HUES48 (cell line): ENCODE results near the gene ADIPOR2.

Source experiments
- H3K27ac ChIP-seq: one replicate; pipeline ENCODE4 v1.7.0; 2013; ENCODE audit warnings: low read depth, low read length, inconsistent platforms
- H3K27me3 ChIP-seq: 2 replicates; pipeline ENCODE4 v1.6.1; 2013; ENCODE audit warnings: mild to moderate bottlenecking, low read length; ENCODE audit not compliant: control insufficient read depth, insufficient read depth
- H3K36me3 ChIP-seq: 2 replicates; pipeline ENCODE4 v1.6.1; 2013; ENCODE audit warnings: low read length; ENCODE audit not compliant: control insufficient read depth, insufficient read depth
- H3K4me1 ChIP-seq: 2 replicates; pipeline ENCODE4 v1.6.1; 2013; ENCODE audit warnings: mild to moderate bottlenecking, low read length; ENCODE audit not compliant: control insufficient read depth, insufficient read depth
- H3K4me3 ChIP-seq: 2 replicates; pipeline ENCODE4 v1.5.1; 2013; ENCODE audit warnings: mild to moderate bottlenecking, low read depth, low read length
- H3K9ac ChIP-seq: 2 replicates; pipeline ENCODE4 v1.6.1; 2013; ENCODE audit warnings: mild to moderate bottlenecking, low read depth, low read length, moderate library complexity
- H3K9me3 ChIP-seq: 2 replicates; pipeline ENCODE4 v1.6.1; 2013; ENCODE audit warnings: low read length; ENCODE audit not compliant: control insufficient read depth, insufficient read depth

ADIPOR2 gene

DNA sequence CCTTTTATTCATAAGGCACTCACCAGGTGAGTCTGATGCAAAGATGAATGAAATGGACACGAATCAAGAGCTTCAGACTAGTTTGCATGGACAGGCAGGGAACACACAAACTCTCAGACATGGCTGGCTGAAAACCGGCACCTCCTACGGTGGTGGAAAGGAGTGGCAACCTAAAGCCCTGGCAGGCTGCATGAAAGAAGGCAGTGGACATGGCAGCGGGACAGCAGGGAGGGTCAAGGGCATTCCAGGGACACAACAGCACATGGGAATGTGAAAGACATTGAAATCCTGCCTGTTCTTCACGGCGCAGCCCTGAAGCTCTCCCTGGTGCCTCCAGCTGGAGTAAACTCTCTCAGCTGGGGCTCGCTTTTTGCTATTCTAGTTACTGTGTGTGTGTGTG lies 112.9 kb downstream of the ADIPOR2 start:
- no peaks in the 10 kb centered on the region for H3K4me1 ChIP-seq

GRCh38 chr12:1804545-1805332 lies 113.9 kb downstream of the ADIPOR2 start:
- H3K9me3 ChIP-seq = no peaks in the 10 kb centered on the region
- no peaks in the 10 kb centered on the region for H3K27me3 ChIP-seq
- no peak overlapping the region for H3K9ac ChIP-seq
- H3K27ac ChIP-seq = no peak overlapping the region
- H3K36me3 ChIP-seq = no peaks in the 10 kb centered on the region
- no peak overlapping the region for H3K4me3 ChIP-seq
- no peaks in the 10 kb centered on the region for H3K4me1 ChIP-seq

More for the DNA sequence above, 112.9 kb downstream of the ADIPOR2 start:
- H3K27me3 ChIP-seq = no peaks in the 10 kb centered on the region
- no peaks in the 10 kb centered on the region for H3K36me3 ChIP-seq
- H3K4me3 ChIP-seq = no peak overlapping the region
- H3K27ac ChIP-seq = no peak overlapping the region
- H3K9me3 ChIP-seq = no peaks in the 10 kb centered on the region
- H3K9ac ChIP-seq = no peak overlapping the region

DNA sequence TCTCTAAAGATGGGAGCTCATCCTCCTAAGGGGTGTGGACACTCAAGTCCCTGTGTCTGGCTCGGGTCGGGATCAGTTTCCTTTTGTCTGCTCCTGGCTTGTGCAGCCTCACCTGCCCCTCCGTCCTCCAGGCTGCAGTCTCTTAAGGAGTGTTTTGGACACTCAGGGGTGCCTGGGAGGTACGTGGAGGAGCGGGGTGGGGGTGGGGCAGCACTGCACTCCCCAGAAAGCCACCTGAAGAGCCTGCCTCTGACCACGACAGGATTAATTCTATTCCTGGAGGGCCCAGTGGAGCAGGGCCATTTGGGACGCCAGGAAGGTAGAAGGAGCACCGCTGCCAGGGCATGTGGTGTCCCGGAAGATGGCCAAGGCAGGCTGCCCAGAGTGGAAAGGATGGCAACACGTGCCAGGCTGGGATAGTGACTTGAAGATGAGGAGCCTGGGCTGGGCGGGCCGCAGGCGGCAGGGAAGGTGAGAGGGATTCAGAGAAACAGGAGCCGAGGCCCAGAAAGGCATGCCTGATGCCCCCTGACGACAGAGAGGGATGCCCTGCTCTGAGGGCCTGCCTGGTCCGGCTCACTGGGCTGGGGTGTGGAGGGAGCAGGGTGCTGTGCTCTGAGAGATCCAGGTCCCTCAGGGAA lies 114.7 kb downstream of the ADIPOR2 start:
- Histone ChIP-seq H3K9ac (no peak overlapping the region), H3K4me3 (no peak overlapping the region), H3K9me3 (no peaks in the 10 kb centered on the region), H3K27me3 (no peaks in the 10 kb centered on the region), H3K4me1 (no peaks in the 10 kb centered on the region), H3K27ac (no peak overlapping the region), H3K36me3 (no peaks in the 10 kb centered on the region)

DNA sequence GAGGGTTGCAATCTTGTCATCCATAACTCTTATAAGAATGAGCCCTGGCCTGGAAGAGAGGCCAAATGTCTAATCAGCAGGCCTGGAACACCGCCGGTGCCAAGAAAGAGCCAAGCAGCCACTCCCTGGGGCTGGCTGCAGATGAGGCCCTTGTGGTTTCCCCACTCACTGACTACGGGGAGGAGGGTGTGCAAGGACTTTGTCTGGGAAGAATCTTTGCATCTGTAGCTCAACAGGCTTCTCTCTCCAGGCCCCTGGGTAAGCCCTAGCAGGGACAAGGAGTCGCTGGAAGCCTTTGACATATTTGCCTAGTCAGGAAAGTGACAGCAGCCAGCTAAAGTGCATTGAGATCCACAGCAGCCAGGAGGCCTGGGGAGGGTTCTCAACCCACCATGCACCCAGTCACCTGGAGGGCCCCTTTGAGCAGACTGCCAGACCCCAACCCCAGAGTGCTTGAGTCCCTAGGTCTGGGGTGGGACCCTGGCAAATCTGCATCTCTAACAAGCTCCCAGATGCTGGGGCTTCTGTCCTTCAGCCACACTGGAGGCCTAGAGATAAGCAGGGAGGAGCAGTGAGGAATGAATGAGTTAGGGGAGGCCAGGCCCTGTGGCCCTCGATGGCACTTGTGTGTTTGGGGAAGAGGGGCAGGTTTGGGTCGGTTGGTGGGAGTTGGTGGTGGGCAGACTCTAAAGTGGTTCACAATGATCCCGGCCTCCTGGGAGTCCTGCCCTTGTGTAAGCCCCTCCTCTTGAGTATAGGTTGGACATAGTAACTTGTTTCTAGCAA lies 115.6 kb downstream of the ADIPOR2 start:
- Histone ChIP-seq H3K4me3 (no peak overlapping the region), H3K4me1 (no peaks in the 10 kb centered on the region), H3K27ac (no peak overlapping the region), H3K36me3 (no peaks in the 10 kb centered on the region), H3K27me3 (no peaks in the 10 kb centered on the region), H3K9me3 (no peaks in the 10 kb centered on the region), H3K9ac (no peak overlapping the region)

DNA sequence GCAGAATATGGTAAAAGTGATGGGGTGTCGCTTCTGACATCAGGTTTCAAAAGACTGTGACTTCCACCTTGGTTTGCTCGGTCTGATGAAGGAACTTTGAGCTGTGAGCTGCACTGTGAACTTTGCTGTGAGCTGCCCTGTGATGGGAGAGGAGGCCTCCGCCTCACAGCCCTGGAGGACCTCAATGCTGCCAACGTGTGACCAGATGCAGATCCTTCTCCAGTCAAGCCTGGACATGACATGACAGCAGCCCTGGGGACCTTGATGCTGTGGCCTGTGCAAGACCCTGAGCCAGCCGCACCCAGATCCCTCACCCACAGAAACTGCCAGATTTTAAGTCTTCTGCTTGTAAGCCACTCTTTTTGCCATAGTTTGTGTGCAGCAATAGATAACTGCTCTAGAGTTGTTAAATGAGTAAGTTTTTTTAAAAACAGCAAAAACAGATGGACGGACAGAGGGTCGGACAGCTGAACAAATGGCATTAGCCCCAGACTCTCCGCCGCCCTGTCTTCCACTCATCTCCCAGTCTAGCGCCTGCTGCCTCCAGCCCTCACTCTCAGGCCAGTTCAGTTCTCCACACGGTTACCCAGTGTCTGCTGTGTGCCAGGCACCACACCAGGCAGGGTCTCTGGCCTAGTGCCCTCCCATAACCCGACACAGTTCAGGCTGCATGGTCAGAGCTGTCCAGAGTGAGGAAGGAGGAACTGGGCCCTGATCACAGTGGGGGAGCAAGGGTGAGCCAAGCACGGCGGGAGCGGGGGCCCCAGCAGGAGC lies 116.4 kb downstream of the ADIPOR2 start:
- Histone ChIP-seq H3K9ac (no peak overlapping the region), H3K4me1 (no peaks in the 10 kb centered on the region), H3K9me3 (no peaks in the 10 kb centered on the region), H3K27ac (no peak overlapping the region), H3K27me3 (no peaks in the 10 kb centered on the region), H3K4me3 (no peak overlapping the region), H3K36me3 (no peaks in the 10 kb centered on the region)

DNA sequence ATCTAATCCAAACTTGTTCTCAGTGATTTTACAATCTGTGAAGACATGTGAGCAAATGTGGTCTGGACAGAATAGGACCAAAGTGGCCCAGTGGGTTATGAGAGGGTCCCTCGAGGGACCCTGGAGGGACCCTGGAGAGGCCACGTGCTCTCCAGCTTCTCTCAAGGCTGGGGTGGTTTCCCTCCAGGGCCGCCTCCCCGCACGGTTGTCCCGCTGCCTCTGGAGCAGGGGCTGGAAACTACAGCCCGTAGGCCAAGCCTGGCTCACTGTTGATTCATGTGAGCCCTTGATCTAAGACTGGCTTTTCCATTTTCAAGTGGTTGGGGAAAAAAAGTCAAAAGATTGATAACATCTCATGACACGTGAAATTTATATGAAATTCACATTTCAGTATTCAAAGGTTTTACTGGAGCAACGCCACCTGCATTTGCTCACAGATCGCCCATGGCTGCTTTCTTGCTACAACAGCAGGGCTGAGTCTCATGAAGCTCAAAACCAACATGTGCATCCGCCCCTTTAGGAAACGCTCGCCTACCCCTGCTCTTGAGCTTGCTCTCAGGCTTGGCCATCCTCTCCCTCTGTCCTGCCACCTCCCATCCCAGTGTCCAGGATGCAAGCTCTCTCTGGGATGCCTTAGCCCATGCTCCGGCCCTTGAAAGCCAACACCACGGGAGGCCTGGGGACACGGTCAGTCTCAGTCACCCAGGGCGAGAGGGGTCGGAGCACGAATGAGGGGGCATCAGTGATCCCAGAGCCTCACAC lies 117.3 kb downstream of the ADIPOR2 start:
- Histone ChIP-seq H3K4me3 (no peak overlapping the region), H3K9ac (no peak overlapping the region), H3K27ac (no peak overlapping the region), H3K27me3 (no peaks in the 10 kb centered on the region), H3K9me3 (no peaks in the 10 kb centered on the region), H3K4me1 (no peaks in the 10 kb centered on the region), H3K36me3 (no peaks in the 10 kb centered on the region)

- Histone ChIP-seq H3K4me3 (no peak overlapping the region), H3K27me3 (no peaks in the 10 kb centered on the region), H3K36me3 (no peaks in the 10 kb centered on the region), H3K9me3 (no peaks in the 10 kb centered on the region), H3K4me1 (no peaks in the 10 kb centered on the region), H3K9ac (no peak overlapping the region), H3K27ac (no peak overlapping the region)
Measured at GRCh38 chr12:1808798-1809480, 118.1 kb downstream of the ADIPOR2 start.

DNA sequence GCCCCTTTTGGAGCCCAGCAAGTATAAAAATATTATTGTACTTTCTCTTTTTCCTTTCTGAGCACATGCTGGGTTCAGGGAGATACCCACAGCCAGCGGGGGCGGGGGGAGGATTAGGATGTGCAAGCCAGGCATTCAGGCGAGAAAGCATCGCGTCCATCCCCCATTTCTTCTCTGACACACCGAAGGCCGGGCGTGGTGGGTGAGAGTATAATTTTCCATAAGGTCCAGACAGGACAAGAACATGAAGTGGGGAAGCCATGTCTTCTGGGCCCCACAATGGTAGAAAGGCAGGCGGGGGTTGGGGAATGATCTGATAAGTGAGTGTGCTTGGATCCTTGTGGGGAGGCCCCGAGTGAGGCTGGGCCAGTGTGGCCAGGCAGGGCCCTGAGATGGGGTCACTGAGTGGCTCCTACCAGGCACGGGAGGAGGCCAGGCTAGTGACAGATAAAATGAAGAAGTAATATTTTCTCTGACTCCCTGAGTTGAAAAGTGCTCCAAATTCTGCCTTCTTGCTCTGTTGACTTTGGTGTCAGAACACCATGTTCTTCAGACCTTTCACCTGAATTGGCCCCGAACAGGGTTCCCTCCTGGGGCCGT lies 118.8 kb downstream of the ADIPOR2 start:
- Histone ChIP-seq H3K36me3 (no peaks in the 10 kb centered on the region), H3K4me1 (no peaks in the 10 kb centered on the region), H3K9ac (no peak overlapping the region), H3K27ac (no peak overlapping the region), H3K9me3 (no peaks in the 10 kb centered on the region), H3K27me3 (no peaks in the 10 kb centered on the region), H3K4me3 (no peak overlapping the region)

- Histone ChIP-seq H3K4me1 (no peaks in the 10 kb centered on the region), H3K9ac (no peak overlapping the region), H3K27ac (no peak overlapping the region), H3K4me3 (no peak overlapping the region), H3K36me3 (no peaks in the 10 kb centered on the region), H3K27me3 (no peaks in the 10 kb centered on the region), H3K9me3 (no peaks in the 10 kb centered on the region)
Measured at GRCh38 chr12:1810201-1810930, 119.5 kb downstream of the ADIPOR2 start.
